Suppressor macrophage treated with lipopolysaccharide for 1 hour (primary cell): Measurements from ENCODE around the gene FAM131A.

Source experiments
- DNase-seq, 3 donors: peaks; one replicate each; pipeline ENCODE4 v3.0.0-alpha.2; 2020 to 2022

FAM131A gene

GRCh38 chr3:184358921-184359350, 21.5 kb downstream of the FAM131A start:
- no peak for DNase-seq

GRCh38 chr3:184359610-184360009, 22.2 kb downstream of the FAM131A start:
- DNase-seq: no peak

GRCh38 chr3:184360070-184360928, 22.9 kb downstream of the FAM131A start:
- no peak for DNase-seq

- DNase-seq: no peak
Observed at GRCh38 chr3:184360929-184361531, 23.6 kb downstream of the FAM131A start.

- DNase-seq: peak; percentile 55 to 86 (median 66)
Observed at GRCh38 chr3:184361532-184361931, 24.1 kb downstream of the FAM131A start, which contains the start of the genes CLCN2 and POLR2H. TSS of gene CLCN2 (minus strand) at chr3:184361605. CDS start at chr3:184361479, 126 bp downstream. TSS of gene POLR2H (plus strand) at chr3:184361710. CDS start at chr3:184363493, 1,783 bp downstream.

GRCh38 chr3:184361932-184362667, 24.7 kb downstream of the FAM131A start:
- DNase-seq: peak; percentile 33 to 61 (median 36)

GRCh38 chr3:184362668-184363546, 25.5 kb downstream of the FAM131A start:
- peak; percentile 96 to 98 (median 98) for DNase-seq

GRCh38 chr3:184366619-184367289, 29.4 kb downstream of the FAM131A start:
- no peak for DNase-seq

GRCh38 chr3:184368116-184368515, 30.7 kb downstream of the FAM131A start:
- no peak for DNase-seq

- no peak for DNase-seq
Observed at GRCh38 chr3:184368586-184369183, 31.3 kb downstream of the FAM131A start.

GRCh38 chr3:184371570-184372018, 34.2 kb downstream of the FAM131A start:
- DNase-seq: peak; percentile 86 to 92 (median 88)

GRCh38 chr3:184372296-184372821, 35.0 kb downstream of the FAM131A start:
- no peak for DNase-seq

GRCh38 chr3:184372911-184373310, 35.5 kb downstream of the FAM131A start:
- no peak for DNase-seq

GRCh38 chr3:184373422-184373821, 36.0 kb downstream of the FAM131A start:
- no peak for DNase-seq

GRCh38 chr3:184375747-184376461, 38.5 kb downstream of the FAM131A start:
- DNase-seq: no peak

GRCh38 chr3:184377374-184377773, 40.0 kb downstream of the FAM131A start:
- no peak for DNase-seq

GRCh38 chr3:184377882-184378445, 40.6 kb downstream of the FAM131A start, which contains the start of gene THPO:
TSS of gene THPO (minus strand) at chr3:184378207. CDS start at chr3:184376259, 1,948 bp downstream.
- no peak for DNase-seq

- no peak for DNase-seq
Observed at GRCh38 chr3:184378651-184379357, 41.4 kb downstream of the FAM131A start.
